GM19240 (cell line): ENCODE measurements around the gene PMM2.
"Not testable (repeated sequence)": the region's sequence is repeated elsewhere in the genome, so short reads cannot be mapped to it uniquely, and the experiment has no call there.

Source experiments
- DNase-seq: peaks from one replicate; pipeline ENCODE4 v3.0.0; 2011; ENCODE audit warnings: low spot score; ENCODE audit not compliant: insufficient read length

Gene PMM2

DNA sequence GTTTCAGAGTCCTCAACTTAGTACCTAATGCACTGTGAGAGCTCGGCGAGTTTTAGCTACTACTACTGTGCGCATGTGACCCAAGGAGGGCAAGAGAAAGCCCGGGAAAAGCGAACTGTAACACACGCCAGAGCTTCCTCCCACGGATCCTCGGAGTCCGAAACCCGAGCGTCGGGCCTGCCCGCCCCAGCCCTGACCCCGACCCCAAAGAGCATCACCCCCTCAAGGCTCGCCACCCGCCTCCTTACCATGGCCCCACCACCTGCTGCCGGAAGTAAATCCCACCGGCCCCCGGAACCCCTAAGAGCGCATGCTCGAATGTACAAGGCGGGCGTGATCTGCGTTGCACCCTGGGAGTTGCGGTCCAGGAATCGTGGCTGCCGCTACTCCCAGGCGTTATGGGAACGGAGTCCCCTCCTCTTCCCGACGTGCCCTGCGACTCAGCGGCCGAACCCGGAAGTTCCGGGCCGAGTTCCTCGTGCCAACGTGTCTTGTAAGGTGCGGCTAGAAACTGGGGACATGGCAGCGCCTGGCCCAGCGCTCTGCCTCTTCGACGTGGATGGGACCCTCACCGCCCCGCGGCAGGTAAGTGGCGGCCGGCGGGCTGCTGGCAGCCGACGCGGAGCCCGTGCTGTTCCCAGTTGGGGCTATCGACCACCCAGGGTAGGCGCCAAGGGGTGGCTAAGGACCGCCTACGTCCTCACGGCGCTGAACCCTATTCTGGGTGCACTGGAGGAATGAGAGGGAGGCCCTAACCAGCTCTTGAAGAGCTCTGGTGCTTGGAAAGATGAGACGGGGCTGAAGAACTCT is at the start of gene PMM2, which contains the start of gene TMEM186:
Gene PMM2 (plus strand): TSS at position 476 of the 810 bp plus-strand sequence. CDS start 44 bp downstream, at position 520.
Gene TMEM186 (minus strand): TSS at position 276 of the 810 bp plus-strand sequence. CDS start 25 bp downstream, at position 251.
- DNase-seq: peak; percentile 91

DNA sequence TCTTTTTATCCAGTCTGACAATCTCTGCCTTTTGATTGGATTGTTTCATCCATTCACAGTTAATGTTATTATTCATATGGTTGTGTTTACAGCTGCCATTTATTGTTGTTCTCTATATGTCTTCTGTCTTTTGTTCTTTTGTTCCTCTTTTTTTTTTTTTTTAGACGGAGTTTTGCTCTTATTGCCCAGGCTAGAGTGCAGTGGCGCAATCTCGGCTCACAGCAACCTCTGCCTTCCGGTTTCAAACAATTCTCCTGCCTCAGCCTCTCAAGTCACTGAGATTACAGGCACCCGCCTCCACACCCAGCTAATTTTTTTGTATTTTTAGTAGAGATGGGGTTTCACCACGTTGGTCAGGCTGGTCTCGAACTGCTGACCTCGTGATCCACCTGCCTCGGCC is 48.7 kb upstream of the PMM2 start:
- DNase-seq: not testable (repeated sequence)

DNA sequence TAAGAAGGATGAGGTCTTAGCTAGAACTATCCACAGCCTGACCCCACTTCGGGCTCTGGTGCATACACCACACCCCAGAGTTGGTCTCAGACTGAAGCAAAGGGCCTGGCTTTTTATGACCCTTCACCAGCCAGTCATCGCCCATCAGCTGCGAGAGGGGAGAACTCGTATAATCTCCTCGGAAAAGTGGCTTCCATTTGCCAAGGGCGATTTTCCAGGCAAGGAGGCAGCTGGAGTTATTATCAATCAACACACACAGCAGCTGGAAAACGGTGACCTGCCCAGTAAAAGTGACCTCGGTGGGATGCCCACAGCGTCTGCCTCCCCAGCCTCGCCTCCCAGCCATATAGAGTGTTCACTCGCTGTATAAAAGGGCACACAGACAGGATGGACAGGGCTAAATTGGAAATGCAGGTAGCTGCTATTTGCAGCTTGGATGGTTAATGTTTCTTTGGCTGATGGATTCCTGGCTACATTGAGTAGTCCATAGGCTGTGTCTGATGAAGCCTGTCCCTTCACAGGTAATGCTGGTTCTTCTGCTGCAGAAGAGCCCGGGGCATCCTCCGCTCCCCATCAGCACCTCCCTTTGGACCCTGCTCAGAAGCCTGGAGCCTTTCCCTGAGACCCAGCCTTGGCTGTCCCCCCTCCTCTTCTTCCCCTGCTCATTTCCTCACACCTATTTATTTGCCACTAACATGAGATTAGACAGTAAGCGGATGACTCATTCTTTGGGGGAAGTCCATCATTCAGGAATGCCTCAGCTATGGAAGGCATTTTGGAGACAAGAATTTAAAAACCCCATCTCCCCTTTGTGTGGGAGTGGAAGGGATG is 45.9 kb upstream of the PMM2 start:
- no peak for DNase-seq

DNA sequence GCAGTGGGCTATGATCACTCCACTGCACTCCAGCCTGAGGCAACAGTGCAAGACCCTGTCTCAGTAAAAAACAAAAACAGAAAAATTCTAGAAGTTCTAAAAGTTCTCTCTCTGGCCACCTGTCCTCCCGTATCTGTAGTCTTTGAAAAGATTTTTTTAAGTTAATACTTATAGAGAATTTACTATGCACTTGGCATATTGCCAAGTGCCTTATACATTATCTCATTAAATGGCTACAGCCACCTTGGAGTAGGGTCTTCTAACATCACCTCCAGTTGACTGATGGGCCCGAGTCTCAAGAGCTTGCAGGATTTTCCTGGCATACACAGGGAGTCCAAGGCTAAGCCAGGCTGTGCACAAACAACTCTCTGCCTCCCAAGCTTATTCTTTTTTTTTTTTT is 44.9 kb upstream of the PMM2 start:
- no peak for DNase-seq

DNA sequence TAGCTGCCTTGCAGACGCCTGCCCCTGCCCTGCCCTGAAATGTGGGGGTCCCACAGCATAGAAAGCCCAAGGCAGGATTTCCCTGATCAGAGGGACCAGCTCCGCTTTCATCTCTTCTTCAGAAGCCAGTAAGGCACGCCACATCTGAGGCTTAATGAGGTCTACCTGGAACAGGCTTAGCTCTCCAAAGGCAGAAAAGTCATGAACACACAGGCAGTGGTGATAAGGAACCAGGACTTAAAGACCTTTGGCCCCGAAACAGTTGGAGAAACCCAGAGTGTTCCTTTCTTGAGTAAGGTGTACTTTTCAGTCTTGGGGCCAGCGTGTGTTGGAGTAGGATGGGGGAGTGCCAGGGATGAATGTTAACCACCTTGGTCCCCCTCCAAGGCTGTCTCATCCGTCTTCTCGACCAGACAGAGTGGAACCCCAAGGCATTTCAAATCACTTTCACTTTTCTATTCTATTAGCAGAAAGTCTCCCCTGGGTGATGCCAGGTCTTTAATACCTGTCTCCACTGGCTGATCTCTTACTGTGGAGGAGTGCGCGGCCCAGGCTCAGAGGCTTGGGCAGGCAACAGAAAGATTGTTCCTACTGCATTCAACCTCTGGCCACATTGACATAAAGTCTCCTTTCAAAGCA is 44.1 kb upstream of the PMM2 start:
- no peak for DNase-seq

DNA sequence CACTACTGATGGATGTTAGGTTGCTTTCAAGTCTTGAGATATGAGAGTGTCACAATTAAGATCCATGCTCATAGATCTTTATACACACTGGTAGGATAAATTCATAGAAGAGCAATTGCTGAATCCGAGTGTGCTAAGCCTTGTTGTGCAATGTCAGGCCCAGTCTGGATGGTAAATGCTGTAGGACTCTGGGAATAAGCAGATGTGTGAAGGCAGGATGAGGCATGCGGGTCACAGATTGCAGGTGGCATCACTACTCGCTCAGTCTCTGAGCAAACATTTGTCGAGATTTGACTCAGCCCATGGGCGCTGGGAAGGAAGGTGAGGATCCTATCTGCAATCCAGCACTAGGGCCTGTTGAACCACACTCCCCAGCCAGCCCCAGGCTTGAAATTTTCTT is 40.9 kb upstream of the PMM2 start:
- no peak for DNase-seq

DNA sequence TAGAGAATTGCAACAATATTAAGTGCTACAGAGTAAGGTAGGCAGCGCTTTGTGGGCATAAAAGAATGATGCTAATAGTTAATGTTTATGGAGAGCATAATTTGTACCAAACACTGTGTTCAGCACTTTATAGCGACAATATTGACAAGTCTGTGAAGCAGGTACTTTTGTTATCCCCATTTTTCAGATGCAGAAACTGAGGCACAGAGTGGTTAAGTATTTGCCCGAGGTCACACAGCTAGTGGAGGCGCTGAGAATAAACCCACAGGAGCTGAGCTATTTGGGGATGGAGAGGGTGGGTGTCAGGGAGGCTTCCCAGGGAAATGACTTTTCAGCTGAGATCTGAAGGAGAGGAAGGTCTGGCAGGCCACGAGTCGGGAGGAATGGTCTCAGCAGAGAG is 39.6 kb upstream of the PMM2 start:
- no peak for DNase-seq

DNA sequence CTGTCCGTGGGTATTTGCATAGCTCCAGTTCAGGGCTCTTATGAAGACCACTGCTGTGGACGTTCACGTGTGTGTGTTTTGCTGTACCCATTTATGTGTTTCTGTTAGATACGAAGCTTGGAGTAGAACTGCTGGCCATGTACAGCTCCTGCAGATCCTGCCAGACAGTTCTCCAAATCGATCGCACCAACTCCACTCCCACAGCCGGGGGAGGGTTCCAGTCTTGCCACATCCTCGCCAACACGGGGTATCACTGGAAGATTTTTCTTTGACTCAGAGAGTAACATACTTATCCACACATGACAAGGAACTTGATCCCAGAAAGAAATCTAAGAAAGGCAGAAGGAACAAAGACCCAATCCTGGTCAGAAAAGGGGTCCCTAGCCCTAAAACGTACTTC is 37.6 kb upstream of the PMM2 start:
- no peak for DNase-seq

DNA sequence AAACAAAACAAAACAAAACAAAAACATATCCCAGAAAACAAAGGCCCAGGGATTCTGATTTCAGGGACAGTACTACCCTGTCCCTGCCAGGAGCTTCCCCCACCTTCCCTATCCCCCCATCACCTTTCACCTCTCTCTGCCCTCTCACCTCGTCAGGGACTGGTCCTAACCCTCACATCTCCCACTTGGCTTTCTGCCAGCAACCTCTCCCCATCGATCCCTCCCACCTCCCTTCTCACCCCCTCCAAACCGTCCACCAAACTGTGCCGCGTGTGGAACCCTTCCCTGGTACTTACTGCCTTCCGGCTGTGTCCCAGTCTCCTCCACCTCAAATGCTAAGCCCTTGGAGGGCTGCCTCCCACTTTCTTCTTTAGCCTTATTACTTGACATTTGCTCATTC is 36.6 kb upstream of the PMM2 start:
- no peak for DNase-seq

DNA sequence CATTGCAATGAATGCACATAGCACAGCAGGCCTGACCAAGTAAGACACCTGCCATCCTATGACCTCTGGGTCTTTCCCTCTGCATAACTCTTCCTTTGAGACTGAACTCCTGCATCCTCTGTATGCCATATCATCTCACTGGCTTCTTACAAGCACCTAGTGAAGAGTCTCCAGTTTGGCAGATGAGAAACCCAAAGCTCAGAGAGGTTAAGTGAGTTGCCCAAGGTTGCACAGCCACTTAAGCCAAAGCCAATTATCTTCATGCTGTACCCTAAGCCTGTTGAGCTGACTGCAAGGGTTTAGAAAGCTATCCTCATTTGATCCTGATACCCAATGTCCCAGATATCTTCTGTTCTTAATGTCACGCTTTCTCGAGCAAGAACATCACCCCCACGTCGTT is 35.4 kb upstream of the PMM2 start:
- DNase-seq: no peak

DNA sequence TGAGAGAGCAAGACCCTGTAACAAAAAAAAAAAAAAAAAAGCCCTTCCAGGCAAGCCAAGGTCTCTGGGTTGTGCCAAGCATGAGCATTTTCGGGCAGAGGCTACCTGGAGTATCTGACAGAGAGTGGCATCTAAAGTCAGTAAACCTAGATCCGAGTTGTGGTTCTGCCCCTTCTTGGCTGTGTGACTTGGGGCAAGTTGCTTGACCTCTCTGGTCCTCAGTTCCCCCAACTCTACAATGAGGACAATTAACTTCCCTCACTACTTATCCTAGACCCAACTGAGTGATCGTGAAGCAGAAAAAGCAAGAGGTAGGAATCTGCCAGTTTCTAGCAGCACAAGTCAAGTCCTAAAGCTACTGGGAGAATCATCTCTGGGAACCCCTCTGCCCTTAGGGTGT is 34.6 kb upstream of the PMM2 start:
- no peak for DNase-seq

DNA sequence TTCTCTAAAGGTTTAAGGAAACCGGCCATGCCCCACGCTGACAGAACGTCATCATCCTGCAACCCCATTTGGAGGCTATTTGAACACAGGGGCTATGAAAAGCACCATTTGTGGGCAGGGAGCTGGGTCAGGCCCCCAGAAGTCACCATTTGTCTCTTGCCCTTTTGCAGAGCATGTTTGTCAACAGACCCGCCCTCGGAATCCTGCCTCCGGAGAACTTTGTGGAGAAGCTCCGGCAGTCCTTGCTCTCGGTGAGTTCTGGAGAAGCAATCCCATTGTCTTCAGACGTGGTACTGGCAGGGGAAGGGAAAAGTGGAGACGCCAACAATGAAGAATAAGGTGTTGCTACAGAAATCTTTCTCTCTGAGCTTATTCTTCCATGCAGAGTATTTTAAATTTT is 33.7 kb upstream of the PMM2 start:
- DNase-seq: no peak

DNA sequence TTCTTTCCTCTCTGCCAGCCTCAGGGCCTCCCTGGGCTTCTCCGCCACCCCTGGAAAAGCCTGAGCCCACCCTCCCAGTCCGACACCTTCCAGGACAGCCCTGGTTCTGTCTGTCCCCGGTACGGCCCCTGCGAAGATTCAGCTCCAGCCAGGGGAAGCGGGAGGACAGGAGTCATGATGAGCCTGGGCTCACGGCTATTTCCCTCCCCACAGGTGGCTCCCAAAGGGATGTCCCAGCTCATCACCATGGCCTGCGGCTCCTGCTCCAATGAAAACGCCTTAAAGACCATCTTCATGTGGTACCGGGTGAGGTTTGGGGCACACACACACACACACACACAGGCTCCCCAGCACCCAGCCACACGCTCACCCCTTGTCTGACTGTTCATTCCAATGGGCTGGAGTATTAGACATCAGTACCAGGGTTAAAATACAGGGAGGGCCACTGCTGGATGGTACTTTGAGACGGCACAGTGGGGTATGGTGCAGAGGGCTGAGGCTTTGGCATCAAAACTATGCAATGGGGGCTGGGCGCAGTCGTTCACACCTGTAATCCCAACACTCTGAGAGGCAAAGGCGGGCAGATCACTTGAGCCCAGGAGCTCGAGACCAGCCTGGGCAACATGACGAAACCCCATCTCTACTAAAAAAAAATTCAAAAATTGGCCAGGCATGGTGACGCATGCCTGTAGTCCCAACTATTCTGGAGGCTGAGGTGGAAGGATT is 33.0 kb upstream of the PMM2 start:
- no peak for DNase-seq

DNA sequence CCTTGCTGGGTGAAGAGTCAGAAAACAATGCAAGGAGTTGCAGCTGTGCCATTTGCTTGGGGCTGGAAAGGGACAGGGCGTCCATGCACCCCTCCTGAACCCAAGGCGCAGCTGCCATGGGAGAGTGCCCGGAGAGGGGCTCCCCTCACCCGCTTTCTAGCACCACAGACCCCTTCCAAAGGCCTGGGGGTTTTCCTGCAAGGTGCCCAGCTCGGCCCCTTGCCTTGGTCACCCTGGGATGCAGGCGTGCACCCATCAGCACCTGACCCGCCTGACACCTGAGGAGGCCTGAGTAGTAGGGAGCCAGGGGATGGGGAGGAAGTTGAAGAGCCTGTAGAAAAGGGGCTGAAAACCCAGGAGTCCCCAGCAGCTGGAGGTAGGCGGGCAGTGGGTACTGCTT is 30.5 kb upstream of the PMM2 start:
- no peak for DNase-seq

DNA sequence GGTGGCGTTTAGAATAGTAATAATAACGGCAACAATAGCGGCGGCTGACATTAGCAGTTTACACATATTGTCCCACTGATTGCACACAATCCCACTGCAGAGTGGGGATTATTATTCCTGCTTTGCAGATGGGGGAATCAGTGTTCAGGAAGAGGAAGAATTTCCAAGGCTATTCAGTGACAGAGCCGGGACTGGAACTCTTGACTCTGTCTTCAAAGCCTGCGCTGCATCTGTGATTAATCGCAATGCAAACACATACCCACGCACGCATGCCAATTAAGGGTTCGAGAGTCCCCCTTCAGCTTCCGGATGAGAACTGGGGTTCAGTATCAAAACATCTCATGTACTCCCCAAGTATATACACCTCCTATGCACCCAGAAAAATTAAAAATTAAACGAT is 29.4 kb upstream of the PMM2 start:
- DNase-seq: no peak

DNA sequence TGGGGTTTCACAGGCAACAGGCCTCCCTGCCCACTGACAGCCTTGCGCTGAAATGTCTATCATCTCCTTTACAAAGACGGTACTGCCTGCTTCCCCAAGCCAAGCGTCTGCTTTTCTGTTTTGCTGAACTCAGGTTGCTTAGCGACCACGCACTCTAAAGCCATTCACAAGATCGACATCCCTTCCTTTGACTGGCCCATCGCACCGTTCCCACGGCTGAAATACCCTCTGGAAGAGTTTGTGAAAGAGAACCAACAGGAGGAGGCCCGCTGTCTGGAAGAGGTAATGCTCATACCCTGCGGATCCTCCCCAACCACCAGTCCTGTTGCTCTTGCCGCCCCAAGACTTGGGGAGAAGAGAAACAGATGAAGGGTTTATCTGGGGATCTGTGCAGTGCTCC is 28.9 kb upstream of the PMM2 start:
- no peak for DNase-seq

DNA sequence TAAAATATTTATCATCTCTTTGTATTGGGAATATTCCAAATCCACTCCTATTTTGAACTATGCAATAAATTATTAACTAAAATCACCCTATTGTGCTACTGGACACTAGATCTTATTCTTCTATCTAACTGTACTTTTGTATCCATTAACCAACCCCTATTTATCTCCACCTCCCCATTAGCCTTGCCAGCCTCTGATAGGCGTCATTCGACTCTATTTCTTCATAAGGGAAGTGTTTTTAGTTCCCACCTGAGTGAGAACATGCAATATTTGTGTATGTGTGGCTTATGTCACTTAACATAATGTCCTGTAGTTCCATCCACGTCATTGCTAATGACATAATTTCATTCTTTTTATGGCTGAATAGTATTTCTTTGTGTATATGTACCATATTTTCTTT is 24.1 kb upstream of the PMM2 start:
- no peak for DNase-seq

DNA sequence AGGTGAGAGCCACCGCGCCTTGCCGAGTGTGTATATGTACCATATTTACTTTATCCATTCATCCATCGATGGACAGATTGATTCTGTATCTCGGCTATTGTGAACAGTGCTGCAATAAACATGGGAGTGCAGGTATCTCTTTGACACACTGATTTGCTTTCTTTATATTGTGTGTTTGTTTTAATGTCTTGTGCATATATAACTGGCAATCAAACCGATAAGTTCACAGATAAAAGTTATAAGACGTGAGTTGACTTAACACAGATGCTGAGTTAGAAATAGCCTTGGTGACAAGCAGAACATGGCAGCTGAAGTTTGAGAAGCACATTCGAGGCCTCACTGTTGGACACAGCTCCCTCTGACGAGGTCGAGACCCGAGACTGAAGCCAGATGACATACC is 23.4 kb upstream of the PMM2 start:
- no peak for DNase-seq

DNA sequence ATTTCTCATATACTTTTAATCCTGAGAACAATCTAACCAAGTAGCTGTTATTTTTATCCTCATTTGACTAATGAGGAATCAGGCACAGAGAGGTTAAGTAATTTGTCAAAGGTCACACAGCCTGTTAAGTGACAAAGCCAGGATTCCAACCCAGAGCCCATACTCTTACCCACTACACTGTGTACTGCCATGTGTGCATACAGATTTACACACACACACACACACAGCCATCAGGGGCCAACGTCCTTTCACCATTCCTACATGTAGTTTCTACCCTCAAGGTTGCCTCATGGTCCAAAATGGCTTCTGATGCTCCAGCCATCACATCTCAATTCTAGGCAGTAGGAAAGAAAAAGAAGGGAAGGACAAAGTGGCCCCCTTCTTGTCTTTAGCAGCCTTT is 22.3 kb upstream of the PMM2 start:
- no peak for DNase-seq

DNA sequence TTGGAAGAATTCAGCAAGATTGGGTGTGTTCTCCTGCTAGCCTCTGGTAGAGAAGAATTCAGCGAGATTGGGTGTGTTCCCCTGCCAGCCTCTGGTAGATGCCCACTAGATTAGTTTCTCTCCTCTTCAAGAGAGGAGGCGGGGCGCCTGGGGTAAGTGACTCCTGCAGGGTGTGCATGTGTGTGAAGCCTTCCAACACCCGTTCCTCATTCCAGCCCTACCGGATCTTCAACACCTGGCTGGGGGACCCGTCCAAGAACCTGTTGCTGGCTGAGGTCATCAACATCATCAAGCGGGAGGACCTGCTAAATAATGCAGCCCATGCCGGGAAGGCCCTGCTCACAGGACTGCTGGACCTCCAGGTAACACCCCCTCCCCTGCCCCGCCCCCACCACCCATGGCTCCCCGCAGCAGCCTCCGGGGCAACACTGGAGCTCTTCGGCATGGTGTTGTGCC is 21.5 kb upstream of the PMM2 start:
- no peak for DNase-seq

DNA sequence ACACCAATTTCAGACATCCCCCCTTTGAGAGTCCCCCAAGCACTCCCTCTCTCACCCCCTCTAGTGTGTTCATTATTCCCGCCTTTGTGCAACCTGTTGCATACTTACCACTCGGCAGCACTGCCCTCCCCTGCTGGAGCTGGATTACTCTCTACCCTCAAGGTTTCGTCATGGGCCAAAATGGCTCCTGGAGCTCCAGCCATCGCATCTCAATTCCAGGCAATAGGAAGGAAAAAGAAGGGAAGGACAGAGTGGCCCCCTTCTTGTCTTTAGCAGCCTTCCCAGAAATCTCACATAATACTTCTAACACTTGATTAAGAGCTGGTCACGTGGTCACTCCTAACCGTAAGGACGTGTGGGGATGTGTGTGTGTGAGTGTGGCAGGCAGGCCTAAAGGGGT is 20.4 kb upstream of the PMM2 start:
- no peak for DNase-seq
